AG04450 (cell line): ENCODE measurements around the gene TTN. TPM values are rescaled to one million over a fixed set of nuclear protein-coding genes. Genes with fewer than 3 reads are reported as not detected.

Source experiments
- CTCF ChIA-PET: fragments of 300-600, 350-600 bp; formaldehyde crosslinking; extraction: SDS; loops from one replicate; lab custom pipeline; 2022; ENCODE audit warnings: antibody characterized with exemption, inconsistent platforms; lab: Charles Lee
- POLR2A ChIA-PET: fragments of 350-600 bp; formaldehyde crosslinking; extraction: SDS; loops from one replicate; lab custom pipeline; 2021; ENCODE audit warnings: antibody characterized with exemption, inconsistent platforms; lab: Yijun Ruan, JAX
- DNase-seq: peaks from one replicate; pipeline ENCODE4 v3.0.0-alpha.2; 2011; ENCODE audit warnings: low read depth, low spot score
- H3K27ac ChIP-seq: one replicate; pipeline ENCODE4 v1.5.1; 2012; ENCODE audit warnings: low read depth, low read length, control low read depth
- H3K27me3 ChIP-seq: one replicate; pipeline ENCODE4 v1.6.0; 2012; ENCODE audit warnings: low read length; ENCODE audit not compliant: control insufficient read depth, insufficient read depth
- H3K4me3 ChIP-seq: 2 replicates; pipeline ENCODE4 v1.5.1; 2011; ENCODE audit warnings: mild to moderate bottlenecking, low read depth, low read length, control low read depth
- H3K9me3 ChIP-seq: 2 replicates; pipeline ENCODE4 v1.5.1; 2012; ENCODE audit warnings: low read length; ENCODE audit not compliant: control insufficient read depth, insufficient read depth
- polyA plus RNA-seq: library from polyadenylated mRNA; depleted of rRNA; stranded (reverse); fragments of >200 nt; gene quantifications from 2 replicates; pipeline ENCODE4 v1.2.3, GENCODE V29; 2011
- TF ChIP-seq, protein P1 (sequence below): IDR thresholded peaks from 2 replicates; pipeline ENCODE4 v1.5.1; 2011; ENCODE audit warnings: low read depth, low read length, control low read depth, inconsistent platforms

TTN gene
- polyA plus RNA-seq, 1 experiment: 0.06 TPM

DNA sequence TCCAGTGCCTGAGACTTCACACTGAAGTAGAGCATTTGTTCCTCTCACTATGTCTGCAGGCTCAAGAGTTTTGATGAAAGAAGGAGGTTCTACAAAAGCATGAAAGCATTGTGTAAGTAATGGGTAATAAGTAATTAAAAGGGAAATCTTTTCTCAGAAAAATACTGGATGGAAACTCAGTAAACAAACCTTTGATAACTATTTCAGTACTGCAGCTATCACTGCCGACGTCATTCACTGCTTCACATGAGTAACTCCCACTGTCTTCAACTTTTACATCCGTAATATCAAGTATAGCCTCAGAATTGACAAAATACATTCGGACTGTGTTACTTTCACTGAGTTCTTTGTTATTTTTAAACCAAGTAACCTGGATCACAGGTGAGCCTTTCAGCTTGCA is 72.7 kb downstream of the TTN start:
- ChIA-PET POLR2A (no interaction called here), CTCF (no interaction called here)
- H3K27ac ChIP-seq: no peak overlapping the region
- no peak for DNase-seq
- H3K9me3 ChIP-seq: no peaks in the 10 kb centered on the region
- no peaks in the 10 kb centered on the region for H3K27me3 ChIP-seq
- TF ChIP-seq, protein P1, sequence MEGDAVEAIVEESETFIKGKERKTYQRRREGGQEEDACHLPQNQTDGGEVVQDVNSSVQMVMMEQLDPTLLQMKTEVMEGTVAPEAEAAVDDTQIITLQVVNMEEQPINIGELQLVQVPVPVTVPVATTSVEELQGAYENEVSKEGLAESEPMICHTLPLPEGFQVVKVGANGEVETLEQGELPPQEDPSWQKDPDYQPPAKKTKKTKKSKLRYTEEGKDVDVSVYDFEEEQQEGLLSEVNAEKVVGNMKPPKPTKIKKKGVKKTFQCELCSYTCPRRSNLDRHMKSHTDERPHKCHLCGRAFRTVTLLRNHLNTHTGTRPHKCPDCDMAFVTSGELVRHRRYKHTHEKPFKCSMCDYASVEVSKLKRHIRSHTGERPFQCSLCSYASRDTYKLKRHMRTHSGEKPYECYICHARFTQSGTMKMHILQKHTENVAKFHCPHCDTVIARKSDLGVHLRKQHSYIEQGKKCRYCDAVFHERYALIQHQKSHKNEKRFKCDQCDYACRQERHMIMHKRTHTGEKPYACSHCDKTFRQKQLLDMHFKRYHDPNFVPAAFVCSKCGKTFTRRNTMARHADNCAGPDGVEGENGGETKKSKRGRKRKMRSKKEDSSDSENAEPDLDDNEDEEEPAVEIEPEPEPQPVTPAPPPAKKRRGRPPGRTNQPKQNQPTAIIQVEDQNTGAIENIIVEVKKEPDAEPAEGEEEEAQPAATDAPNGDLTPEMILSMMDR: no peak
- H3K4me3 ChIP-seq: no peak overlapping the region

DNA sequence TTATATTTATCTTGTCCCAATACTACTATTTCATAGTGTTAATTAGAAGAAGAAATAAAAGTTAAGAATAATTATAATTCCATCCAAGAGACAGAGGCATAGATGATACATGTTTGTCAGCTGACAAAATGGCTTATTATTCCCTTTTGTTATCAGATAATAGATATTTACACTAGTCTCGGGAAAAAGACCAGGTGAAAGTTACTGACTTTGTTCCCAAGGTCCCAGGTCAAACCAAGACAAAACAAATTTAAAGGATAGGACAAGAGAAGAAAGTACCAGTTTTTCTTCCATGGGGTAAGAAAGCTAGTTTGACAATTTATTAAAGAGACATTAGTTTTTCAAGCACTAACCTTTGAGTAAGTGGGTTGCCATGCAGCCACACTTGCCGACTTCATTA is 73.2 kb downstream of the TTN start:
- POLR2A ChIA-PET: no interaction called here
- Histone ChIP-seq H3K27ac (no peak overlapping the region), H3K27me3 (no peaks in the 10 kb centered on the region), H3K4me3 (no peak overlapping the region), H3K9me3 (no peaks in the 10 kb centered on the region)
- CTCF ChIA-PET: no interaction called here
- TF ChIP-seq, protein P1: no peak
- DNase-seq: no peak

DNA sequence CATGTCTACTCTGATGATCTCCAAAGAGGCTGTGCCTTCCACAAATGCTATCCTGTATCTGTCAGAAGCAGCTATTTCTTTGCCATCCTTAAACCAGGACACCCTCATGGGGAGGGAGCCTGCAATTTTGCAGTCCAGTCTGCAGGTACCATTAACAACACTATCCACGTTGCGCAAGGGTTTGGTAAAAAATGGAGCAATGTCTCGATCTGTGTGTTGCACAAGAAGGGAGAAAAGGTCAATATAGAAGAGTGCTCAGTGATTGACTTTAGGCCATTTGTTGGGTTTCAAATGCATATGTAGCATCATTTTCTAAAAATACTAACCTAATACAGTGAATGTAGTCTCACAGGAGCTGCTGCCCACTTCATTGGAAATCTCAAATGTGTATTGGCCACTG is 74.3 kb downstream of the TTN start:
- H3K9me3 ChIP-seq: no peaks in the 10 kb centered on the region
- no peak overlapping the region for H3K4me3 ChIP-seq
- DNase-seq: no peak
- ChIA-PET POLR2A (no interaction called here), CTCF (no interaction called here)
- H3K27me3 ChIP-seq: no peaks in the 10 kb centered on the region
- no peak overlapping the region for H3K27ac ChIP-seq
- TF ChIP-seq, protein P1: no peak

DNA sequence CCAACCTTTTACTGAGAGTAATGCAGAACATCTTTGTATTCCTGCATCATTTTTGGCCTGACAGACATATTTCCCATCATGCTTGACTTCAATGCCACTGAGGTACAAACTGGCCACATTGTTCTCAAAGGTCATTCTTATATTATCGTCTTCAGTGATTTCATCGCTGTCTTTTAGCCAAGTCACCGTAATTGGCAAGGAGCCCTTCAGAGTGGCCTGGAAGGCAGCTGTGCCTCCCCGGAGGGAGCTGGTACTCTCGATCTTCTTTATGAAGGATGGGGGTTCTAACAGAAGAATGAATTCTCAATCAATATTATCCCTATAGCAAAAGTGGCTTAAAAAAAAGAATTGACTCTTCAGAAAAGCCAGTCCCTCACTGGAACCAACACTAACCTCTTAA is 75.9 kb downstream of the TTN start:
- no peaks in the 10 kb centered on the region for H3K9me3 ChIP-seq
- H3K4me3 ChIP-seq: no peak overlapping the region
- no peak for DNase-seq
- no peaks in the 10 kb centered on the region for H3K27me3 ChIP-seq
- ChIA-PET POLR2A (no interaction called here), CTCF (no interaction called here)
- TF ChIP-seq, protein P1: no peak
- H3K27ac ChIP-seq: no peak overlapping the region

DNA sequence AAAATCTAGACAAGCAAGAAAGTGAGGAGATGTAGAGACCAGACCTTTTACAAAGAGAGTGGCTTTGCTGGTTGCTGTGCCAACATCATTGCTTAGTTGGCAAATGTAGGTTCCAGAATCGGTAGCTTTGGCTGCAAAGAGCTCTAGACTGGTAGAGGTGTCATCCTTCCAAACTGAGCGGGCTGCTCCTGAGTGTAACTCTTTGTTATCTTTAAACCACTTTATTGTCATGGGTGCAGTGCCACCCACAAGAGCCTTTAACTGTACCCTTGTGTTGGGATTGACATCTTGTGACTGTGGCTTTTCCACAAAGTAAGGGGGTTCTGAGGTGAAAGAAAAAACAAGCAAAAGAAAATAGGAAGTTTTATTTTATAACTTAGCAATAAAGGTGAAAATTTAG is 77.2 kb downstream of the TTN start:
- H3K4me3 ChIP-seq: no peak overlapping the region
- ChIA-PET POLR2A (no interaction called here), CTCF (no interaction called here)
- no peak for DNase-seq
- TF ChIP-seq, protein P1: no peak
- no peak overlapping the region for H3K27ac ChIP-seq
- no peaks in the 10 kb centered on the region for H3K9me3 ChIP-seq
- no peaks in the 10 kb centered on the region for H3K27me3 ChIP-seq
